Esophagus muscularis mucosa (tissue), 4 donors: ENCODE data around the gene LYSMD1. TPM values are rescaled to one million over a fixed set of nuclear protein-coding genes. Genes with fewer than 3 reads are reported as not detected.

Source experiments
- DNase-seq: peaks from one replicate; pipeline ENCODE4 v3.0.0-alpha.2; 2017; ENCODE audit errors: extremely low spot score
- H3K27ac ChIP-seq, 4 donors: fragments of 200-600 bp; sonication (generic); replicated peaks in 1 of 4; 1 replicate in 3 of 4; 2 replicates in 1 of 4; pipeline ENCODE4 v1.5.1; 2016 to 2019; ENCODE audit warnings: mild to moderate bottlenecking in 1 of 4
- H3K27me3 ChIP-seq, 4 donors: fragments of 200-600 bp; sonication (generic); one replicate each; pipeline versions ENCODE4 v1.5.1 to v1.6.0; 2016 to 2019
- H3K36me3 ChIP-seq, 4 donors: fragments of 200-600 bp; sonication (generic); one replicate each; pipeline ENCODE4 v1.5.1; 2016 to 2019
- H3K4me1 ChIP-seq, 4 donors: fragments of 200-600 bp; sonication (generic); one replicate each; pipeline ENCODE4 v1.5.1; 2016 to 2019
- H3K4me3 ChIP-seq, 4 donors: fragments of 200-600 bp; sonication (generic); 1 replicate in 2 of 4; 2 replicates in 2 of 4; pipeline ENCODE4 v1.5.1; 2016 to 2019; ENCODE audit warnings: mild to moderate bottlenecking in 4 of 4, moderate library complexity in 1 of 4
- H3K9me3 ChIP-seq, 4 donors: fragments of 200-600 bp; sonication (generic); 1 replicate in 3 of 4; 2 replicates in 1 of 4; pipeline ENCODE4 v1.5.1; 2016 to 2019
- EP300 ChIP-seq: sonication (generic); formaldehyde crosslinking; IDR thresholded peaks from one replicate; pipeline ENCODE4 v1.6.1; 2017; ENCODE audit warnings: antibody characterized with exemption
- POLR2A ChIP-seq: fragments of 450-650 bp; IDR thresholded peaks from one replicate; pipeline ENCODE4 v1.6.1; 2017; ENCODE audit warnings: antibody characterized with exemption, moderate library complexity, mild to moderate bottlenecking, low read depth
- POLR2AphosphoS5 ChIP-seq, 2 donors: sonication (generic); formaldehyde crosslinking; IDR thresholded peaks; one replicate each; pipeline ENCODE4 v1.6.1; 2017; ENCODE audit warnings: antibody characterized with exemption in 2 of 2
- WGBS: methylation state at CpG from one replicate; pipeline ENCODE4 v1.1.5; 2018; 5-methylcytosine and 5-hydroxymethylcytosine counted together
- intact Hi-C: fragments of 100-400 bp; cut with DNase I; formaldehyde crosslinking; loops from one replicate; pipeline ENCODE4 v1.15.1; 2023
- total RNA-seq, 4 donors: library from RNA; depleted of rRNA; stranded (reverse); fragments of >200 nt; gene quantifications; one replicate each; pipeline versions ENCODE4 v1.1.0 to v1.2.1, GENCODE V29; 2016
- TF ChIP-seq, protein P1 (sequence below), 3 experiments: fragments of 200-600 bp in 2 of 3; fragments of 450-650 bp in 1 of 3; sonication (generic) in 2 of 3; IDR thresholded peaks; one replicate each; pipeline ENCODE4 v1.5.1; 2017 to 2019; ENCODE audit warnings: antibody characterized with exemption in 3 of 3, mild to moderate bottlenecking in 2 of 3, moderate library complexity in 1 of 3

Gene LYSMD1
- total RNA-seq, 4 donors from 2014 or later, result 10.9 to 23.5 (median 12.6) TPM

DNA sequence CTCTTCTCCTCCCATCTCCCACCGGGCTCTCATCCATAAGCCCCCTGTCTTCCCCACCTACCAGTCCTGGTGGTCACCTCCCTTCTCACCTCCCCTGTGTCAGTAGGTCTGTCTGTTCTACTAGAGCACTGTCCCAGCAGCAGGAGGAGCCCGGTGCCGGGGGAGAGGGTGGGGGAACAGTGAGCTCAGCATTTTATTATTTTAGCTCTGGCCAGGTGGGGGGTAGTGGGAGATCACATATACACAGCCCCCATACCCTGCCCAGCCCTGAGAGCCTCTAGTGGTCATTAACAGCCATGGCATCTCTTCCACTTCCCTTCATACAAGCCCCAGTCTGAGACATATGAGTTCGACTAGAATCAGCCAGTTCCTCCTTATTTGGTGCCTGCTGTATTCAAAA, 10.2 kb upstream of the LYSMD1 start, which contains the start of gene TMOD4:
TSS of gene TMOD4 (minus strand) at position 119 of the 400 bp plus-strand sequence. CDS start 1,106 bp downstream, outside the sequence.
- Histone ChIP-seq H3K27me3 (no peaks in the 10 kb centered on the region), H3K4me1 (peaks cover 9 to 25% (median 22%) of the 10 kb centered on the region in 4 donors), H3K4me3 (no peak within 1 kb of the TSS), H3K9me3 (no peaks in the 10 kb centered on the region), H3K36me3 (peaks cover 36 to 84% (median 73%) of the 10 kb centered on the region in 4 donors), H3K27ac (peak within 1 kb of the TSS; percentile 70 to 75 (median 72))
- intact Hi-C loops, result no loop called here
- WGBS, result 49% methylated on average over 4 of the region's 4 CpGs
- DNase-seq, result no peak
- TF ChIP-seq, protein P1, sequence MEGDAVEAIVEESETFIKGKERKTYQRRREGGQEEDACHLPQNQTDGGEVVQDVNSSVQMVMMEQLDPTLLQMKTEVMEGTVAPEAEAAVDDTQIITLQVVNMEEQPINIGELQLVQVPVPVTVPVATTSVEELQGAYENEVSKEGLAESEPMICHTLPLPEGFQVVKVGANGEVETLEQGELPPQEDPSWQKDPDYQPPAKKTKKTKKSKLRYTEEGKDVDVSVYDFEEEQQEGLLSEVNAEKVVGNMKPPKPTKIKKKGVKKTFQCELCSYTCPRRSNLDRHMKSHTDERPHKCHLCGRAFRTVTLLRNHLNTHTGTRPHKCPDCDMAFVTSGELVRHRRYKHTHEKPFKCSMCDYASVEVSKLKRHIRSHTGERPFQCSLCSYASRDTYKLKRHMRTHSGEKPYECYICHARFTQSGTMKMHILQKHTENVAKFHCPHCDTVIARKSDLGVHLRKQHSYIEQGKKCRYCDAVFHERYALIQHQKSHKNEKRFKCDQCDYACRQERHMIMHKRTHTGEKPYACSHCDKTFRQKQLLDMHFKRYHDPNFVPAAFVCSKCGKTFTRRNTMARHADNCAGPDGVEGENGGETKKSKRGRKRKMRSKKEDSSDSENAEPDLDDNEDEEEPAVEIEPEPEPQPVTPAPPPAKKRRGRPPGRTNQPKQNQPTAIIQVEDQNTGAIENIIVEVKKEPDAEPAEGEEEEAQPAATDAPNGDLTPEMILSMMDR (IDR thresholded peaks at IDR 0.05), result peak; percentile 27 to 65 (median 30)
- no peak for TF ChIP-seq POLR2A

DNA sequence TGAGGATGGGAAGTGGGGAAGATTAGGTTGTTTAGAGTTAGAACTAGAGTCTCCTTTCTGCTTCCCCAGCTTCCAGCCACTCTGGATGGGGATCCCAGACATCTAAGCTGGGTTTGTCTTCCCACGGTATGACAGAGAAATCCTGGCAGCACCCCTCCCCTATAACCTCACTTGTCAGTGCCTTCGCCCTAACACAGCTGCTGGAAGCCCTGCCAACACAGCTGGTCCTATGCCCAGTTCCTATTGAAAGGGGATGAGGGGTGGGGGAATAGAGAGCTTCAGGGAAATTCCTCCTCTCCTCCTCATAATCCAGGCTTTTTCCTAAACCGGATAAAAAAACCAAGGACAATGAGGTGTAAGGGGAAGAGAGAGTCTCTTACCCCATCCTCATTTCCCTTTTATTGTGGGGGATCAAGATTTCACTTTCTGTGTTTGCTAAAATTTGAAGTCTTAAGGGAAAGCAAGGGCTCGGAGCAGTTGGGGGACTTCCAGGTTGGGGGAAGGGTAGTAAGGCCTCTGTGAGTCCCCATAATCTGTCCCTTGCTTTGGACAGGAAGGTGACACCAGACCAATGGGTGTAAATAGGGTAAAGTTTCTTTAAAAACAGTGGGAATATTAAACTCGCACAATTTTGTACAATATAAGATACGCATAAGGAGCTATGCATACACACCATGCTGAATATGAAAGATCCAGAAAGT, 9.5 kb upstream of the LYSMD1 start:
- H3K36me3 ChIP-seq, result peaks cover 29 to 84% (median 69%) of the 10 kb centered on the region in 4 donors
- no peaks in the 10 kb centered on the region for H3K27me3 ChIP-seq
- intact Hi-C loops, result no loop called here
- DNase-seq, result no peak
- TF ChIP-seq EP300, result no peak
- TF ChIP-seq, protein P1 (IDR thresholded peaks at IDR 0.05), result no peak
- TF ChIP-seq POLR2A, result no peak
- no peak for TF ChIP-seq POLR2AphosphoS5 (IDR thresholded peaks at IDR 0.05)
- WGBS, result 38% methylated on average over 6 of the region's 6 CpGs
- peaks cover 9 to 25% (median 22%) of the 10 kb centered on the region in 4 donors for H3K4me1 ChIP-seq
- no peaks in the 10 kb centered on the region for H3K9me3 ChIP-seq
- H3K4me3 ChIP-seq, result no peak overlapping the region
- H3K27ac ChIP-seq, result peak overlapping the region; percentile 70 to 75 (median 72)

DNA sequence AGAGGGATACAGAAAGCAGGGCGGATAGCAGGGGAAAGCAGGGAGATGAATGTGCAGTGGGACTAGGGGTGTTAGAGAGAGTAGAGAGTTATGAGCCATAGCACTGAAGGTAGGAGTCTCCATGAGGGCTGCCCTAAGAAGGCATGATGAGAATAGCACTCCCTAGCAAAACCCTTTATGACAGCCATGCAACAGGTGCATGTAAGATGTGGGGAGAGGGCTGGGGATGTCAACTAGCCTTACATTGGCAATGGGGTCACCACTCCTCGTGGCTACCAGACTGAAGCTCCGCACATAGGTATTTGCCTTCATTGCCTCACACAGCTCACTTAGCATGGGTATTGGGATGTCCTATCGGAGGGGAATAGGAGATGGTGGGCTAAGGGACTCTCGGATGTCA, 5.5 kb upstream of the LYSMD1 start:
- peaks cover 19 to 35% (median 33%) of the 10 kb centered on the region in 4 donors for H3K4me1 ChIP-seq
- H3K27me3 ChIP-seq, result no peaks in the 10 kb centered on the region
- TF ChIP-seq POLR2AphosphoS5 (IDR thresholded peaks at IDR 0.05), result no peak
- TF ChIP-seq POLR2A, result no peak
- TF ChIP-seq, protein P1 (IDR thresholded peaks at IDR 0.05), result no peak
- no peak for TF ChIP-seq EP300
- H3K27ac ChIP-seq, result no peak overlapping the region
- DNase-seq, result no peak
- peaks cover 13 to 75% (median 52%) of the 10 kb centered on the region in 4 donors for H3K36me3 ChIP-seq
- 86% methylated on average over 5 of the region's 5 CpGs for WGBS
- H3K9me3 ChIP-seq, result no peaks in the 10 kb centered on the region
- intact Hi-C loops, result no loop called here
- H3K4me3 ChIP-seq, result no peak overlapping the region

DNA sequence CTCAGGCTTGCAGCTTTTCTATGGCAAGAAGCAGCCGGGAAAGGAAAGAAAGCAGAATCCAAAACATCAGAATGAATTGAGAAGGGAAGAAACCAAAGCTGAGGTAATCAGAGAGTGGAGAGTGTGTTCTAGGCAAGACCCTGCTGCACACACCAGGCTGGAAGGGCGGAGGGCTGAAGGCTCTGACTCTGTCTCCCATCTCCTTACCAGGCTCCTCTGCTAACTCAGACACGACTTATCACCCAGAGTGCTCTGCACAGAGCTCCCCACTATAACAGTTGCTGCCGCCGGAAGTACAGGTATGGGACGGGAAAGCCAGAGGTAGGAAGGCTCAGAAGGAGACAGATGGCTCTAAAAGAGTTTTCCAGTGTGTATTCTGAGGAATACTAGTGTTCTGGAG, 1.4 kb upstream of the LYSMD1 start:
- intact Hi-C loops, result no loop called here
- Histone ChIP-seq H3K36me3 (peaks cover 13 to 44% (median 29%) of the 10 kb centered on the region in 4 donors), H3K27me3 (no peaks in the 10 kb centered on the region), H3K4me1 (peaks cover 19 to 41% (median 39%) of the 10 kb centered on the region in 4 donors), H3K4me3 (peak overlapping the region; percentile 65 to 88 (median 70)), H3K9me3 (no peaks in the 10 kb centered on the region), H3K27ac (peak overlapping the region in 2 of 4 donors; percentile 85 to 93)
- DNase-seq, result no peak
- TF ChIP-seq POLR2A, result no peak
- TF ChIP-seq POLR2AphosphoS5 (IDR thresholded peaks at IDR 0.05), result no peak
- TF ChIP-seq EP300, result no peak
- TF ChIP-seq, protein P1 (IDR thresholded peaks at IDR 0.05), result no peak
- 78% methylated on average over 6 of the region's 6 CpGs for WGBS
